ENCODE data around the gene ANP32A. TPM values are rescaled to one million over a fixed set of nuclear protein-coding genes. Genes with fewer than 3 reads are reported as not detected.
A peak's percentile ranks its signal among the peaks of the same experiment; 100 is the strongest.

The ANP32A gene
- total RNA-seq, 1 donor from 2014 or later = 169 TPM

GRCh38 chr15:68749793-68750192 is 70.9 kb downstream of the ANP32A start:
- DNase-seq (ENCODE audit: low spot score) = no peak

DNA sequence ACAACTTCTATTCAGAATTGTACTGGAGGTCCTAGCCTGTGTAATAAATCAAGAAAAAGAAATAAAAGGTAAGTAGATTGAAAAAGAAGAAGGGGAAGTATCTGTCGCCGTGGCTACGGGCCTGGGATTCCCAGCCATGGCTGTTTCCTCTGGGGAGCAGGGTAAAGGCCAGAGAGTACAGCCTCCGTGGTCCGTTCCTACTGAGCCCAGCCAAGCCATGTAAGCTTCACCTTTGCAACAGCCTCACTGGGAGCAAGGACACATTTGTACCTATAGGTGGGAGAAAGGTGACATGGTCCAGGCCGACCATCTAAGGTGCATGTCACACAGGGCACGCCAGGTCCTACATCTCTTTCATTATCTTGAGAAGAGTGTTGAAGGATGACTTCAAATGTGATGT is 71.3 kb downstream of the ANP32A start:
- DNase-seq (ENCODE audit: low spot score) = no peak

GRCh38 chr15:68743256-68743655 is 77.4 kb downstream of the ANP32A start:
- no peak for DNase-seq (ENCODE audit: low spot score)

DNA sequence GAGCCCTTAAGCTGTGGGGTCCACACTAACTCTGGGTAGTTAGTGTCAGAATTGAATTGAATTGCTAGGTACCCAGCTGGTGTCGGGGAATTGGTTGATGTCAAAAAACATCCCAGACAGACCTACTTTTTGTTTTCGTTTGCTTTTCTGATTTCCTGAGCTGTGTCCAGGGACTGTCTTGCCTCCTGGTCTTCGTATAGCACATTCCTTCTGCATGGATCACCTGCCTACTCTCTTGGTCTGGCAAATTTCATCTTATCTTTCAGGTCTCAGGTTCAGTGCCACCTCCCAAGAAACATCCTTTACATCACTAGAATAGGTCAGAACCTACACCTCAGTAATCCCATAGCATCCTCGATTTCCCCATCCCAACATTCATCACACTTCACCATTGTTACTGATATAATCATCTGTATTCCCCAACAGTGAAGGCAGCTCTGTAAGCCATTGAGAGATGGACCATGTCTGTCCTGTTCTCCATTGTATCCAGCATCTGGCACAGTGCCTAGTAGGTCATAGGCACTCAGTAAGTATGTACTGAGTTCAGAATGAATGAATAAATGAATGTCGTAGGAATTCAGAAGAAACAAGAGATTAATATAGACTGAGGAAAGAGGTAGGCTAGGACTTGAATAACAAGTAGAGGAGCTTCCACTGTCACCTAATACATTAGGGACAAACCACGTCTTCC is 81.2 kb downstream of the ANP32A start:
- no peak for DNase-seq (ENCODE audit: low spot score)

DNA sequence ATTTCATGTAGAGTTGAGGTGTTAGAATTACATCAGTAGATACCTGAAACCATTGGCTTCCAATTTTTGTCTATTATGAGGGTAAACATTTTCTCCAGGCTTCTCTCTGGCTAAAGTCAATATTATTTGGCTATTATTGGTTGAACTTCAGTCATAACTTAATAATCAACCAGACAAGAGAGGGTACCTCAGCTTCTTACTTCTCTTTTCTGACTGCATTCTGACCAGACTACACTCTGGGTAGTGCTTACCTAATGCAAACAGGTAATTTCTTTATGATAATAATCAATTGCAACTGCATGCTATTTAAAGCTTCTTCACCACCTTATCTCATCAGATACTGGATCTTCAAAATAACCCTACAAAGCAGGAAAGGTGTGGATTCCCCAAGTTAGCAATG is 85.1 kb downstream of the ANP32A start:
- DNase-seq (ENCODE audit: low spot score) = no peak

DNA sequence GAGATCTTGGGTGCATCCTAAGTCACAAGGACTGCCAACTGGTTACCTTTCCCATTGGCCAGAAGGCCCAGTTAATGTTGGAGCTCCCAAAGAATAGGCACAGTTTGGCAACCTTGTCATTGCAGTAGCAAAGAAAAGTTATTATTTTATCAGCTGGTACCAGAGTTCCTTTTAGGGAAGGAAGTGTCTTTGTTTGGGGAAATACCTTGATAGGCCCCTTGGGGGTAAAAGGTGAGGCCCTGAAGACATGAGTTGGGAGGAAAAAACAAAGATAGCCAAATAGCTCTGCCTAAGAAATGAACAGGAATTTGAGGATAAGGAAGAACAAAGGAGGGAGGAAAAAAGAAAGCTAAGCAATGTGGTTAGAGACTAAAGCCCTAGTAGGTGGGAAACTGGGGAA is 85.8 kb downstream of the ANP32A start:
- no peak for DNase-seq (ENCODE audit: low spot score)

- DNase-seq (ENCODE audit: low spot score) = no peak
Measured at GRCh38 chr15:68734352-68734751, 86.3 kb downstream of the ANP32A start.

GRCh38 chr15:68733666-68734065 is 87.0 kb downstream of the ANP32A start:
- DNase-seq (ENCODE audit: low spot score) = no peak

DNA sequence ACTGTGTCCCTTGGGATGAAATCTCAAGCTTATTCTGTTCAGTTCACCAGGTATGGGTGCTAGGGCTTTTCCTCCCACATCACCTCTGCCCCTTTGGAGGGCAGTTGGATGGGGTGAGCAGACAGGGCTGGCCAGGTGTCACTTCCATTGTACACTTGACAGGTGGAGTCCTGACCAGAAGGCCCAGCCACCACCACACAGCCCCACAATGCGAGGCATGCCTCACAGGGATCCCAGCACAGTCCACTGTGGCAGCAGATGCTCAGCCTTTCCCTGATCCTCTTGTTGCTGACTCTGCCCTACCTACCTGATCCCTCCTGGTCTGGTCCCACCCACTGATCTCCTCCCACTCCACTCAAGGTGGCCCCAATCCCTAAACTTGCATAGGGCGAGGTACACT is 88.2 kb downstream of the ANP32A start:
- no peak for DNase-seq (ENCODE audit: low spot score)

DNA sequence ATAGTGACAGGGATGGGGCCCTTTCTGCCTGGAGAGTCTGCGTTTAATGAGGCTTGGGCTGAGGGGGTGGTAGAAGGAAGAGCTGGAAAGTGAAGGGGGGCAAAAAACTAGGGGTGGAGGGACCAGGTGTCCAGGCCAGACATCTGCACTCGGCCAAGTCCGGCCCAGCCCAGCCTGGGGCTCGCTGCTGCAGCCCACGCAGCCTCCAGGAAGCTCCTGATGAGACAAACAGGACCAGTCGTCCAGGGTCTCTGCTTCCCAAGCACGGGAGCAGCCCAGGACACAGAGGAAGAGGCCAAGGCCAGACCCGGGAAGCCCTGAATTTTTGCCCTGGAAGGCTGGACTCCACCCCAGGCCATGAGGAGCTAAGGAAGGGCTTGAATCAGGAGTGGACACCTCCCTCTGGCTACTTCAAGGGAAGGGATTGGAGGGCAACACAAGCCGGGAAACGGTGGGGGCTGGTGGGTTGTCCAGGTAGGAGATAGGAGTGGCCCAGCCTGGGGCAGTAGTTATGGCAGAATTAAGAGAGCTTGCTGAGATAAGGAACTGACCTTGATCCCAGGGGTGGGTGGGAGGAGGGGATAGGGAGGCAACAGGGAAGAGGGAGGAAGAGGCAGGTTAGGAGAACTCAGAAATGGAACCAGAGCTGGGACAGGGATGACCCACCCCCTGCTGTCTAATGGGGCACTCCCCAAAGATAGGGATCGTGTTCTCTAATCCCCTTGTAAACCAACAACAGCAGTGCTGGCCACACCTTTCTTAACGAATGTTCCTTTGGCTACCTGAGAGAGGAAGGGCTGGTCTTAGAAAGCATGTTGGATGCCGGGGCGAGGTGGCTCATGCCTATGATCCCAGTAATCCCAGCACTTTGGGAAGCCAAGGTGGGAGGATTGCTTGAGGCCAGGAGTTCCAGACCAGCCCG is 89.5 kb downstream of the ANP32A start:
- no peak for DNase-seq (ENCODE audit: low spot score)

GRCh38 chr15:68730471-68730919 is 90.2 kb downstream of the ANP32A start:
- DNase-seq (ENCODE audit: low spot score) = peak; percentile 54

GRCh38 chr15:68729789-68730411 is 90.8 kb downstream of the ANP32A start:
- peak; percentile 50 for DNase-seq (ENCODE audit: low spot score)

Other genes starting within 250 kb of the ANP32A start
- 5.4 TPM for gene CORO2B, start 241.9 kb downstream of the ANP32A start, total RNA-seq
- 3.0 TPM for gene SPESP1, start 109.6 kb upstream of the ANP32A start, total RNA-seq
- 0.89 TPM for gene NOX5, start 193.8 kb upstream of the ANP32A start, total RNA-seq

Data from ureter (tissue), 1 donor.